ENCODE measurements around the gene SH3BGRL3. TPM values are rescaled to one million over a fixed set of nuclear protein-coding genes. Genes with fewer than 3 reads are reported as not detected.

The SH3BGRL3 gene
- total and polyA plus RNA-seq, 2 of the 13 experiments (the other 11 are each of a cell fraction or from before 2014, with no cell fraction given) = 11.4 to 12.2 TPM

DNA sequence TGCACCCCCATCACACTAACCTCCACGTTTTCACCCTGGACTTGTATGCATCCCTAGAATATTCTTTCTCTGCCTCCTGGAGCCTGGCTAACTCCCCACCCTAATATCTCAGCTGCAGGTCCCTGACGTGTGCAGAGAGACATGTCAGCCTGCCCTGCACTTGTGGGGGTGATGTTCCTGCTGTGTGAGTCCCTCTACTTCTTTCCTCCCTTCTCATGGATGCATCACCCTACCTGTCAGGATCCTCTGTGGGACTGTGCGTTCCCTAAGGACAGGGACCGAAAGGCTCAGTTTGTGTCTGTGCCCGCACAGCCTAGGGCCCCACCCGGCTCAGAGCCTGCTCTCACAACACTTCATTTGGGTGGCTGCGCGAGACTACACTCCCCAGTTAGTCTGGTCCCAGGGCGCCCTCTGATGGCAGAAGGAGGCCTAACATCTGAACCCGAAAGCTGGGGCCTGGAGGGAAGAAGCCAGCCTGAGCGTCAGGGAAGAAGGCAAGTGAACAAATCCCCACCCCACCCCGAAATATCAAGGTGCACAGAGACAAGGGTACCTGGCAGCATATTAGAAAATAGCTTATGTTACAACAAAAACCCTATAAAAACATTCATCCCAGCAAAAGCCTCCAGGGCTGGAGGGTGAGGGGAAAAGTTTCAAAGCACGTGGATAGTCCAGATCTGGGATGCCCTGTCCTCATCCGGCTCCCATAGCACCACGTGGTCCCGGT is 41.6 kb downstream of the SH3BGRL3 start (continued):
- no peak for TF ChIP-seq U2AF2 (IDR thresholded peaks at IDR 0.05; ENCODE audit: low read depth, low read length)
- TF ChIP-seq ZNF709 (CRISPR knock-in tag; IDR thresholded peaks at IDR 0.05) = no peak
- TF ChIP-seq SALL1 (CRISPR knock-in tag; IDR thresholded peaks at IDR 0.05) = peak; percentile 61; the same call in 1 of the 2 replicates
- no peak for TF ChIP-seq FLYWCH1 (CRISPR knock-in tag; IDR thresholded peaks at IDR 0.05)
- no peak for TF ChIP-seq ARID5B (CRISPR knock-in tag; IDR thresholded peaks at IDR 0.05)
- TF ChIP-seq HOXA9 (CRISPR knock-in tag; IDR thresholded peaks at IDR 0.05; ENCODE audit: borderline replicate concordance) = no peak
- no peak for TF ChIP-seq ERF (CRISPR knock-in tag; IDR thresholded peaks at IDR 0.05)
- TF ChIP-seq, protein P1, sequence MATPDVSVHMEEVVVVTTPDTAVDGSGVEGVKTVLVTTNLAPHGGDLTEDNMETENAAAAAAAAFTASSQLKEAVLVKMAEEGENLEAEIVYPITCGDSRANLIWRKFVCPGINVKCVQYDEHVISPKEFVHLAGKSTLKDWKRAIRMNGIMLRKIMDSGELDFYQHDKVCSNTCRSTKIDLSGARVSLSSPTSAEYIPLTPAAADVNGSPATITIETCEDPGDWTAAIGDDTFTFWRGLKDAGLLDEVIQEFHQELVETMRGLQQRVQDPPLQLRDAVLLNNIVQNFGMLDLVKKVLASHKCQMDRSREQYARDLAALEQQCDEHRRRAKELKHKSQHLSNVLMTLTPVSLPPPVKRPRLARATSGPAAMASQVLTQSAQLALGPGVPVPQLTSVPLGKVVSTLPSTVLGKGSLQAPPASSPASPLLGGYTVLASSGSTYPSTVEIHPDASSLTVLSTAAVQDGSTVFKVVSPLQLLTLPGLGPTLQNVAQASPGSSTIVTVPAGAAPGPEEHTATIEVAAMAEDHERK (CRISPR knock-in tag; IDR thresholded peaks at IDR 0.05; ENCODE audit: low read depth) = no peak
- no peak for TF ChIP-seq KLF6 (CRISPR knock-in tag; IDR thresholded peaks at IDR 0.05)
- TF ChIP-seq ZNF747 (CRISPR knock-in tag; IDR thresholded peaks at IDR 0.05; ENCODE audit: borderline replicate concordance) = no peak
- TF ChIP-seq ZNF558 (CRISPR knock-in tag; IDR thresholded peaks at IDR 0.05; ENCODE audit: borderline replicate concordance) = no peak
- no peak for TF ChIP-seq ZNF431 (CRISPR knock-in tag; IDR thresholded peaks at IDR 0.05; ENCODE audit: borderline replicate concordance, low read depth)
- no peak for TF ChIP-seq RFX5 (IDR thresholded peaks at IDR 0.05; ENCODE audit: low read depth, low read length)
- no peak for TF ChIP-seq AKAP8 (CRISPR knock-in tag; IDR thresholded peaks at IDR 0.05)
- TF ChIP-seq ZFP82 (CRISPR knock-in tag; IDR thresholded peaks at IDR 0.05; ENCODE audit: borderline replicate concordance) = no peak
- TF ChIP-seq PRPF4 (IDR thresholded peaks at IDR 0.05; ENCODE audit: low read depth, low read length, poor library complexity, severe bottlenecking) = no peak
- no peak for TF ChIP-seq TBL1XR1 (IDR thresholded peaks at IDR 0.05; ENCODE audit: borderline replicate concordance, low read length, partially characterized antibody)
- no peak for TF ChIP-seq PHF8 (CRISPR knock-in tag; IDR thresholded peaks at IDR 0.05)
- no peak for TF ChIP-seq RFXANK (CRISPR knock-in tag; IDR thresholded peaks at IDR 0.05)
- no peak for TF ChIP-seq ATM (IDR thresholded peaks at IDR 0.05; ENCODE audit: borderline replicate concordance)
- TF ChIP-seq NFE2L2 (IDR thresholded peaks at IDR 0.05; ENCODE audit: low read length) = no peak
